GM12878 (cell line): ENCODE measurements around the gene COL2A1. TPM values are rescaled to one million over a fixed set of nuclear protein-coding genes. Genes with fewer than 3 reads are reported as not detected.

Experiments
- ATAC-seq: fragments of 200-7000 bp; cut with Tn5 transposase; 3 replicates; pipeline ENCODE4 v1.9.1; 2020; ENCODE audit warnings: mild to moderate bottlenecking, moderate library complexity
- BruUV-seq: library from RNA; stranded (reverse); fragments of 400-500 nt; replicated peaks from 2 replicates; lab custom pipeline; 2021; lab: Mats Ljungman, UMichigan
- CTCF ChIA-PET: fragments of 300-600 bp; sonication (Branson Sonifier 250); formaldehyde crosslinking; extraction: SDS; loops from one replicate; lab custom pipeline; 2021; ENCODE audit warnings: inconsistent platforms; lab: Yijun Ruan, JAX
- POLR2A ChIA-PET: fragments of 350-600 bp; formaldehyde crosslinking; extraction: SDS; loops from one replicate; lab custom pipeline; 2021; ENCODE audit warnings: inconsistent platforms; lab: Charles Lee
- RAD21 ChIA-PET: fragments of 300-600 bp; sonication (Branson Sonifier 250); formaldehyde crosslinking; loops from one replicate; lab custom pipeline; 2023; ENCODE audit warnings: antibody characterized with exemption; ENCODE audit not compliant: unreplicated experiment; lab: Charles Lee
- SMC1A ChIA-PET: fragments of 300-600 bp; sonication (Branson Sonifier 250); formaldehyde crosslinking; loops from one replicate; lab custom pipeline; 2023; ENCODE audit not compliant: unreplicated experiment, uncharacterized antibody; lab: Charles Lee
- DNase-seq: peaks from one replicate; pipeline ENCODE4 v3.0.0-alpha.2; 2011; ENCODE audit warnings: low read depth, low spot score
- FAIRE-seq: peaks from 3 replicates; lab custom pipeline; 2011; peaks lifted over from hg19 to GRCh38; lab: Jason Lieb, UNC
- H2AFZ ChIP-seq: 2 replicates; pipeline ENCODE4 v1.6.0; 2011; ENCODE audit warnings: low read depth, low read length, control low read depth; ENCODE audit not compliant: control insufficient read depth
- H3K27ac ChIP-seq: 2 replicates; pipeline ENCODE4 v1.5.1; 2011; ENCODE audit warnings: control low read depth; ENCODE audit not compliant: control insufficient read depth, insufficient read depth
- H3K27me3 ChIP-seq, 2 experiments: replicated peaks in 1 of 2; 2 replicates each; pipeline versions ENCODE4 v1.6.0 to v1.6.1; 2011; ENCODE audit warnings: low read length in 1 of 2; ENCODE audit not compliant: control insufficient read depth in 2 of 2, insufficient read depth in 2 of 2
- H3K36me3 ChIP-seq, 2 experiments: 2 replicates each; pipeline ENCODE4 v1.5.1; 2011; ENCODE audit warnings: low read length in 1 of 2; ENCODE audit not compliant: control insufficient read depth in 2 of 2, insufficient read depth in 2 of 2
- H3K4me1 ChIP-seq: 2 replicates; pipeline ENCODE4 v1.6.1; 2011; ENCODE audit warnings: mild to moderate bottlenecking, low read length, moderate library complexity, mixed read lengths; ENCODE audit not compliant: control insufficient read depth, insufficient read depth
- H3K4me2 ChIP-seq: 2 replicates; pipeline ENCODE4 v1.6.0; 2011; ENCODE audit warnings: control low read depth; ENCODE audit not compliant: control insufficient read depth, insufficient read depth
- H3K4me3 ChIP-seq: fragments of 200-600 bp; sonication (generic); 2 replicates; pipeline ENCODE4 v1.5.1; 2016
- H3K79me2 ChIP-seq: 2 replicates; pipeline ENCODE4 v1.6.0; 2011; ENCODE audit warnings: low read length; ENCODE audit not compliant: control insufficient read depth, insufficient read depth
- H3K9ac ChIP-seq: 2 replicates; pipeline ENCODE4 v1.8.0; 2011; ENCODE audit warnings: low read length, control low read depth, mixed read lengths; ENCODE audit not compliant: control insufficient read depth, insufficient read depth
- H3K9me3 ChIP-seq: replicated peaks from 3 replicates; pipeline ENCODE4 v1.5.1; 2011; ENCODE audit warnings: mild to moderate bottlenecking, low read length; ENCODE audit not compliant: control insufficient read depth, insufficient read depth
- H4K20me1 ChIP-seq: 2 replicates; pipeline ENCODE4 v1.6.0; 2011; ENCODE audit not compliant: control insufficient read depth, insufficient read depth
- ETV6 ChIP-seq, 2 experiments: fragments of 450-650 bp in 1 of 2; IDR thresholded peaks in 1 of 2; conservative IDR thresholded peaks in 1 of 2; 2 replicates each; pipeline ENCODE4 v1.6.1; 2014; ENCODE audit warnings: antibody characterized with exemption in 1 of 2, borderline replicate concordance in 1 of 2, low read depth in 1 of 2, mild to moderate bottlenecking in 1 of 2, moderate library complexity in 1 of 2
- FOXK2 ChIP-seq: fragments of 450-650 bp; IDR thresholded peaks from 2 replicates; pipeline ENCODE4 v1.6.1; 2017; ENCODE audit warnings: mild to moderate bottlenecking, moderate library complexity
- POLR2A ChIP-seq: IDR thresholded peaks from 2 replicates; pipeline ENCODE4 v1.6.1; 2011; ENCODE audit warnings: low read depth, mild to moderate bottlenecking, low read length
- ZBED1 ChIP-seq: IDR thresholded peaks from 2 replicates; pipeline ENCODE4 v1.6.1; 2016; ENCODE audit warnings: borderline replicate concordance
- ZNF274 ChIP-seq: IDR thresholded peaks from one replicate; pipeline ENCODE4 v1.8.0; 2011; ENCODE audit not compliant: insufficient read length, insufficient read depth
- ZNF384 ChIP-seq: IDR thresholded peaks from 2 replicates; pipeline ENCODE4 v1.6.1; 2012; ENCODE audit warnings: low read depth, mild to moderate bottlenecking, low read length, improper control_type of control experiment, borderline replicate concordance
- WGBS: methylation state at CpG from one replicate; pipeline ENCODE4 v1.1.6; 2016; ENCODE audit warnings: low lambda C conversion rate; ENCODE audit not compliant: insufficient replicate concordance, insufficient coverage; ENCODE audit errors: missing lambda C conversion rate; 5-methylcytosine and 5-hydroxymethylcytosine counted together
- in situ Hi-C: fragments of 300-500 bp; cut with MboI; formaldehyde crosslinking; loops from 9 replicates; pipeline ENCODE4 v1.14.3; 2018; ENCODE audit warnings: mixed read lengths
- intact Hi-C: fragments of 100-400 bp; cut with micrococcal nuclease; formaldehyde crosslinking; loops from one replicate; pipeline ENCODE4 v1.14.2; 2022; ENCODE audit not compliant: unreplicated experiment
- polyA plus RNA-seq, 11 experiments: library from polyadenylated mRNA; depleted of rRNA in 4 of 11; unstranded in 6 of 11; stranded (reverse) in 5 of 11; fragments of >200 nt; fragmentation: Nextera tagmentation in 4 of 11; fragmentation: Illumina TruSeq in 1 of 11; extraction: Ambion mirVana in 4 of 11; extraction: Trizol in 1 of 11; gene quantifications; 1 replicate in 1 of 11; 2 replicates in 10 of 11; pipeline versions ENCODE4 v1.2.1 to v1.2.3, GENCODE V29; 2011 to 2016; ENCODE audit warnings: inconsistent platforms in 2 of 11, missing spikeins in 2 of 11, low read depth in 1 of 11
- total RNA-seq, 4 experiments: library from RNA; depleted of rRNA in 3 of 4; stranded (reverse); fragments of >200 nt in 3 of 4; fragmentation: Illumina TruSeq in 1 of 4; extraction: Trizol in 1 of 4; gene quantifications; 2 replicates each; pipeline versions ENCODE4 v1.2.1 to v1.2.3, GENCODE V29; 2013 to 2021
- TF ChIP-seq, protein P1 (sequence below), 3 experiments: IDR thresholded peaks in 2 of 3; conservative IDR thresholded peaks in 1 of 3; 2 replicates each; pipeline ENCODE4 v1.5.1; 2011; ENCODE audit warnings: low read depth in 3 of 3, low read length in 3 of 3, mild to moderate bottlenecking in 3 of 3, control low read depth in 2 of 3, moderate library complexity in 2 of 3, inconsistent platforms in 1 of 3, mixed read lengths in 1 of 3; ENCODE audit not compliant: control insufficient read depth in 2 of 3, insufficient read depth in 1 of 3; ENCODE audit errors: extremely low read depth in 1 of 3

COL2A1 gene
- total and polyA plus RNA-seq, 10 of the 15 experiments (the other 5 are each of a cell fraction or from before 2014, with no cell fraction given): 0.06 to 0.67 (median 0.19) TPM; not detected in 1

DNA sequence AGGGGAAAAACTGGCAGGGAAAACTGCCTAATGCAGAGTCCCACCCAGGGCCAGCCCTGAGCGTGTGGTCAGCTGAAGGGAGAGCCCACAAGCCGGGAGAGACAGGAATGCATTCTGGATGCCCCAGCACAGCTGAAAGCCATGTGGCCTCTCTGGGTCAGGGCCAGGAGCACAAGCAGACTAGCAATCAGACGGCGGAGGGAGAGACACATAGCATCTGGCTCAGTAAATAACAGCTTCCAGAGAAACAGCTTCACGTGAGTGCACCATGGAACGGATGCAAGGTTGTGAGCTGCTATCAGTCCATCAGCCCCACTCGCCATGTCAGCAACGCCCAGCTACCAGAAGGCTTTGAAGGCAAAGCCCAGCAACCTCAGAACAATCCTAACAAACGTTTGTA, 69.1 kb downstream of the COL2A1 start:
- POLR2A ChIA-PET: no interaction called here
- no peak for FAIRE-seq
- Histone ChIP-seq H3K36me3 (no peaks in the 10 kb centered on the region), H3K79me2 (no peaks in the 10 kb centered on the region), H3K9me3 (no peaks in the 10 kb centered on the region), H4K20me1 (no peaks in the 10 kb centered on the region), H3K27ac (no peak overlapping the region)
- SMC1A ChIA-PET: no interaction called here
- RAD21 ChIA-PET: no interaction called here
- no TSS peak for BruUV-seq
- TF ChIP-seq ZBED1 (no peak), ZNF274 (no peak), ETV6 (conservative IDR thresholded peaks at IDR 0.05 in 1 of 2, IDR thresholded peaks at IDR 0.05 in 1 of 2; ENCODE audit: borderline replicate concordance in 1 of 2, low read depth in 1 of 2) (no peak), POLR2A (no peak), FOXK2 (no peak), ZNF384 (no peak)
- TF ChIP-seq, protein P1, sequence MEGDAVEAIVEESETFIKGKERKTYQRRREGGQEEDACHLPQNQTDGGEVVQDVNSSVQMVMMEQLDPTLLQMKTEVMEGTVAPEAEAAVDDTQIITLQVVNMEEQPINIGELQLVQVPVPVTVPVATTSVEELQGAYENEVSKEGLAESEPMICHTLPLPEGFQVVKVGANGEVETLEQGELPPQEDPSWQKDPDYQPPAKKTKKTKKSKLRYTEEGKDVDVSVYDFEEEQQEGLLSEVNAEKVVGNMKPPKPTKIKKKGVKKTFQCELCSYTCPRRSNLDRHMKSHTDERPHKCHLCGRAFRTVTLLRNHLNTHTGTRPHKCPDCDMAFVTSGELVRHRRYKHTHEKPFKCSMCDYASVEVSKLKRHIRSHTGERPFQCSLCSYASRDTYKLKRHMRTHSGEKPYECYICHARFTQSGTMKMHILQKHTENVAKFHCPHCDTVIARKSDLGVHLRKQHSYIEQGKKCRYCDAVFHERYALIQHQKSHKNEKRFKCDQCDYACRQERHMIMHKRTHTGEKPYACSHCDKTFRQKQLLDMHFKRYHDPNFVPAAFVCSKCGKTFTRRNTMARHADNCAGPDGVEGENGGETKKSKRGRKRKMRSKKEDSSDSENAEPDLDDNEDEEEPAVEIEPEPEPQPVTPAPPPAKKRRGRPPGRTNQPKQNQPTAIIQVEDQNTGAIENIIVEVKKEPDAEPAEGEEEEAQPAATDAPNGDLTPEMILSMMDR (IDR thresholded peaks at IDR 0.05 in 2 of 3, conservative IDR thresholded peaks at IDR 0.05 in 1 of 3; ENCODE audit: control insufficient read depth in 2 of 3, extremely low read depth in 1 of 3, insufficient read depth in 1 of 3, low read depth in 3 of 3, low read length in 3 of 3): no peak
- TF ChIP-seq, all 136 proteins: peak for 0
- Histone ChIP-seq H3K27me3 (peaks cover under 1 to 7% of the 10 kb centered on the region in 2 experiments), H3K9ac (no peak overlapping the region), H3K4me2 (no peak overlapping the region), H3K4me1 (no peaks in the 10 kb centered on the region), H3K4me3 (no peak overlapping the region), H2AFZ (no peak overlapping the region)
- DNase-seq: no peak
- intact Hi-C loops (no loop called here), in situ Hi-C loops (no loop called here)
- WGBS: 24% methylated on average over 9 of the region's 9 CpGs
- no peak for ATAC-seq
- CTCF ChIA-PET: interaction anchor here (0.7 to 2.1 kb wide), 3 partner anchors 15 to 298 kb away, joined by 3 to 9 read pairs (median 8); no protein-coding TSS in a partner anchor
